GM21619 (cell line): Measurements from ENCODE around the gene ACOX2.
"Not testable (repeated sequence)": the region's sequence is repeated elsewhere in the genome, so short reads cannot be mapped to it uniquely, and the experiment has no call there.

ENCODE experiments used
- ATAC-seq: cut with Tn5 transposase; IDR thresholded peaks from one replicate; pipeline ENCODE4 v1.9.1; 2021; ENCODE audit not compliant: unreplicated experiment

Gene ACOX2

GRCh38 chr3:58535531-58536500 is 1.2 kb downstream of the ACOX2 start:
- no peak for ATAC-seq

GRCh38 chr3:58534592-58535494 is 2.1 kb downstream of the ACOX2 start:
- no peak for ATAC-seq

- ATAC-seq = peak; percentile 94
These were observed 4.2 kb downstream of the ACOX2 start for GRCh38 chr3:58532794-58533220.

- ATAC-seq = no peak
These were observed 5.0 kb downstream of the ACOX2 start for GRCh38 chr3:58531956-58532355.

- no peak for ATAC-seq
These were observed 5.4 kb downstream of the ACOX2 start for GRCh38 chr3:58531555-58531954.

GRCh38 chr3:58530354-58530865 is 6.6 kb downstream of the ACOX2 start:
- ATAC-seq = no peak

- no peak for ATAC-seq
These were observed 7.3 kb downstream of the ACOX2 start for GRCh38 chr3:58529516-58530353.

- no peak for ATAC-seq
These were observed 8.4 kb downstream of the ACOX2 start for GRCh38 chr3:58528629-58529028.

- ATAC-seq = not testable (repeated sequence)
These were observed 9.6 kb downstream of the ACOX2 start for GRCh38 chr3:58527440-58527839.

- ATAC-seq = no peak
These were observed 10.5 kb downstream of the ACOX2 start for GRCh38 chr3:58526515-58526957.

- no peak for ATAC-seq
These were observed 12.6 kb downstream of the ACOX2 start for GRCh38 chr3:58524326-58524888.

GRCh38 chr3:58522759-58523425 is 14.1 kb downstream of the ACOX2 start:
- no peak for ATAC-seq

GRCh38 chr3:58521917-58522631 is 14.9 kb downstream of the ACOX2 start:
- no peak for ATAC-seq

- no peak for ATAC-seq
These were observed 15.7 kb downstream of the ACOX2 start for GRCh38 chr3:58521336-58521670.

GRCh38 chr3:58520403-58521335 is 16.3 kb downstream of the ACOX2 start:
- ATAC-seq = no peak

- no peak for ATAC-seq
These were observed 17.2 kb downstream of the ACOX2 start for GRCh38 chr3:58519668-58520402.

GRCh38 chr3:58518291-58518789 is 18.6 kb downstream of the ACOX2 start:
- ATAC-seq = no peak
